Bronchial epithelial cell (primary cell): Measurements from ENCODE around the gene SEMA4A. TPM values are rescaled to one million over a fixed set of nuclear protein-coding genes. Genes with fewer than 3 reads are reported as not detected.
A peak's percentile ranks its signal among the peaks of the same experiment; 100 is the strongest.
"Not testable (repeated sequence)": the region's sequence is repeated elsewhere in the genome, so short reads cannot be mapped to it uniquely, and the experiment has no call there.

Source experiments
- DNase-seq: peaks from one replicate; pipeline ENCODE4 v3.0.0-alpha.2; 2010; ENCODE audit warnings: low read depth
- FAIRE-seq: peaks from 2 replicates; lab custom pipeline; 2011; peaks lifted over from hg19 to GRCh38; lab: Jason Lieb, UNC
- H3K27me3 ChIP-seq: 2 replicates; pipeline ENCODE4 v1.5.1; 2011; ENCODE audit warnings: low read length; ENCODE audit not compliant: control insufficient read depth, insufficient read depth
- H3K36me3 ChIP-seq: 2 replicates; pipeline ENCODE4 v1.5.1; 2011; ENCODE audit warnings: low read length; ENCODE audit not compliant: control insufficient read depth, insufficient read depth
- H3K4me3 ChIP-seq: 2 replicates; pipeline ENCODE4 v1.5.1; 2011; ENCODE audit warnings: mild to moderate bottlenecking, low read depth, low read length, control low read depth
- CTCF ChIP-seq: IDR thresholded peaks from 2 replicates; pipeline ENCODE4 v1.5.1; 2011; ENCODE audit warnings: mild to moderate bottlenecking, moderate library complexity, low read length, control low read depth, inconsistent platforms; ENCODE audit not compliant: insufficient read depth, severe bottlenecking
- total RNA-seq: library from RNA; depleted of rRNA; stranded (reverse); fragments of >200 nt; gene quantifications from 2 replicates; pipeline ENCODE4 v1.2.1, GENCODE V29; 2014

SEMA4A gene
- total RNA-seq, 1 donor from 2014 or later, result 1.8 TPM

GRCh38 chr1:156114101-156114918 lies 39.1 kb upstream of the SEMA4A start, which contains the start of gene LMNA:
Gene LMNA (plus strand): TSS chr1:156114711. CDS start chr1:156114919, 208 bp downstream.
- peak within 1 kb of the TSS; percentile 100 for H3K4me3 ChIP-seq
- peak; percentile 93 for DNase-seq
- no peaks in the 10 kb centered on the region for H3K27me3 ChIP-seq
- no peak for FAIRE-seq
- no peak for TF ChIP-seq CTCF
- H3K36me3 ChIP-seq, result no peaks in the 10 kb centered on the region

GRCh38 chr1:156114919-156115513 lies 38.4 kb upstream of the SEMA4A start:
- no peak for FAIRE-seq
- H3K4me3 ChIP-seq, result peak overlapping the region; percentile 100
- no peaks in the 10 kb centered on the region for H3K27me3 ChIP-seq
- DNase-seq, result no peak
- no peak for TF ChIP-seq CTCF
- peaks cover 4% of the 10 kb centered on the region for H3K36me3 ChIP-seq

GRCh38 chr1:156115514-156116374 lies 37.6 kb upstream of the SEMA4A start:
- DNase-seq (peak; percentile 45), FAIRE-seq (no peak)
- H3K4me3 ChIP-seq, result peak overlapping the region; percentile 100
- peaks cover 6% of the 10 kb centered on the region for H3K36me3 ChIP-seq
- no peaks in the 10 kb centered on the region for H3K27me3 ChIP-seq
- TF ChIP-seq CTCF, result no peak

- not testable (repeated sequence) for H3K27me3 ChIP-seq, FAIRE-seq, DNase-seq, H3K36me3 ChIP-seq
- peak overlapping the region; percentile 100 for H3K4me3 ChIP-seq
Observed at GRCh38 chr1:156116731-156117130, 36.7 kb upstream of the SEMA4A start.

- no peak for FAIRE-seq
- DNase-seq, result no peak
- Histone ChIP-seq H3K4me3 (peak overlapping the region; percentile 100), H3K36me3 (peaks cover 6% of the 10 kb centered on the region), H3K27me3 (no peaks in the 10 kb centered on the region)
- no peak for TF ChIP-seq CTCF
Observed at GRCh38 chr1:156117414-156118176, 35.8 kb upstream of the SEMA4A start.
